Activated CD8-positive, alpha-beta T cell treated with anti-CD3 and anti-CD28 coated beads for 36 hours (primary cell): ENCODE measurements around the gene JHY. TPM values are rescaled to one million over a fixed set of nuclear protein-coding genes. Genes with fewer than 3 reads are reported as not detected.

Experiments
- ATAC-seq: fragments of 200-7000 bp; cut with Tn5 transposase; one replicate; pipeline ENCODE4 v1.10.0; 2021; ENCODE audit warnings: mild to moderate bottlenecking, moderate library complexity
- CTCF ChIA-PET: fragments of 350-600 bp; sonication (Branson Sonifier 250); formaldehyde crosslinking; loops from one replicate; lab custom pipeline; 2021; ENCODE audit warnings: antibody characterized with exemption; lab: Charles Lee
- POLR2A ChIA-PET: fragments of 350-600 bp; sonication (Branson Sonifier 250); formaldehyde crosslinking; loops from one replicate; lab custom pipeline; 2021; ENCODE audit warnings: antibody characterized with exemption; lab: Charles Lee
- DNase-seq: peaks from one replicate; pipeline ENCODE4 v3.0.0-alpha.2; 2020
- H3K27ac Mint-ChIP-seq: one replicate; pipeline ENCODE4 v1.8.0; 2021; ENCODE audit warnings: mild to moderate bottlenecking, mixed read lengths
- H3K27me3 Mint-ChIP-seq: one replicate; pipeline ENCODE4 v1.8.0; 2021; ENCODE audit warnings: mixed read lengths
- H3K36me3 Mint-ChIP-seq: one replicate; pipeline ENCODE4 v1.8.0; 2021; ENCODE audit warnings: low read depth, mixed read lengths
- H3K4me1 Mint-ChIP-seq: one replicate; pipeline ENCODE4 v1.8.0; 2021; ENCODE audit warnings: low read depth, mixed read lengths
- H3K4me3 Mint-ChIP-seq: one replicate; pipeline ENCODE4 v1.8.0; 2021; ENCODE audit warnings: mild to moderate bottlenecking, moderate library complexity, mixed read lengths
- H3K9me3 Mint-ChIP-seq: one replicate; pipeline ENCODE4 v1.8.0; 2021; ENCODE audit warnings: mixed read lengths
- intact Hi-C: fragments of 100-400 bp; cut with micrococcal nuclease; formaldehyde crosslinking; loops from one replicate; pipeline ENCODE4 v1.10.0; 2022
- total RNA-seq, 2 experiments: library from RNA; stranded (reverse); gene quantifications; one replicate each; pipeline ENCODE4 v1.2.3, GENCODE V29; 2021
- TF ChIP-seq, protein P1 (sequence below): fragments of 200-600 bp; IDR thresholded peaks from one replicate; pipeline ENCODE4 v1.8.0; 2022; ENCODE audit warnings: antibody characterized with exemption, mild to moderate bottlenecking

Gene JHY
- total RNA-seq, 2 experiments from 2014 or later, result 1.3 to 1.8 TPM

DNA sequence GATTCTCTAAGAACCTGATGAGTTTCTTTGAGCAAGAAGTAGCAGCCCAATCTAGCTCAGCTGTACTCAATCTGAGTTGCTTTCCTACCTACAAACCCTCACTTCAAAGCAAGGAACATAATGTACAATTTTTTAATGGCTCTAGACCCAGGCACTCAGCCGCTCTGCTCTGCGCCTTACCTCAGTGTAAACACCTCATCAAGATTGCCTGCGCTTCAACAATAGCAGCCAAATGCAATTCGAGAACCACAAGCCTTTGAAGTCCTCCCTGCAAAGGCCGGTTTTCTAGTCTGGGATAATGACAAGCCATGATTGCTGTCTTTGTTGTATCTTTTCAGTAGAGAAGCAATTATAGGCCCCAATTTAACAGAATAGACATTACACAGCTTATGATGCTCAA is 38.0 kb downstream of the JHY start:
- Mint-ChIP-seq H3K27me3 (no peaks in the 10 kb centered on the region), H3K9me3 (no peaks in the 10 kb centered on the region), H3K36me3 (no peaks in the 10 kb centered on the region), H3K4me3 (no peak overlapping the region), H3K4me1 (no peaks in the 10 kb centered on the region), H3K27ac (no peak overlapping the region)
- POLR2A ChIA-PET, result interaction anchor here (0.7 kb wide), 1 partner anchor 124 kb away, joined by 3 read pairs; no protein-coding TSS in a partner anchor
- ATAC-seq (no peak), DNase-seq (no peak)
- CTCF ChIA-PET, result interaction anchor here (1.2 to 2.0 kb wide), 2 partner anchors 100 to 102 kb away, joined by 3 to 4 read pairs; no protein-coding TSS in a partner anchor
- intact Hi-C loops, result no loop called here
- TF ChIP-seq, protein P1, sequence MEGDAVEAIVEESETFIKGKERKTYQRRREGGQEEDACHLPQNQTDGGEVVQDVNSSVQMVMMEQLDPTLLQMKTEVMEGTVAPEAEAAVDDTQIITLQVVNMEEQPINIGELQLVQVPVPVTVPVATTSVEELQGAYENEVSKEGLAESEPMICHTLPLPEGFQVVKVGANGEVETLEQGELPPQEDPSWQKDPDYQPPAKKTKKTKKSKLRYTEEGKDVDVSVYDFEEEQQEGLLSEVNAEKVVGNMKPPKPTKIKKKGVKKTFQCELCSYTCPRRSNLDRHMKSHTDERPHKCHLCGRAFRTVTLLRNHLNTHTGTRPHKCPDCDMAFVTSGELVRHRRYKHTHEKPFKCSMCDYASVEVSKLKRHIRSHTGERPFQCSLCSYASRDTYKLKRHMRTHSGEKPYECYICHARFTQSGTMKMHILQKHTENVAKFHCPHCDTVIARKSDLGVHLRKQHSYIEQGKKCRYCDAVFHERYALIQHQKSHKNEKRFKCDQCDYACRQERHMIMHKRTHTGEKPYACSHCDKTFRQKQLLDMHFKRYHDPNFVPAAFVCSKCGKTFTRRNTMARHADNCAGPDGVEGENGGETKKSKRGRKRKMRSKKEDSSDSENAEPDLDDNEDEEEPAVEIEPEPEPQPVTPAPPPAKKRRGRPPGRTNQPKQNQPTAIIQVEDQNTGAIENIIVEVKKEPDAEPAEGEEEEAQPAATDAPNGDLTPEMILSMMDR, result no peak

DNA sequence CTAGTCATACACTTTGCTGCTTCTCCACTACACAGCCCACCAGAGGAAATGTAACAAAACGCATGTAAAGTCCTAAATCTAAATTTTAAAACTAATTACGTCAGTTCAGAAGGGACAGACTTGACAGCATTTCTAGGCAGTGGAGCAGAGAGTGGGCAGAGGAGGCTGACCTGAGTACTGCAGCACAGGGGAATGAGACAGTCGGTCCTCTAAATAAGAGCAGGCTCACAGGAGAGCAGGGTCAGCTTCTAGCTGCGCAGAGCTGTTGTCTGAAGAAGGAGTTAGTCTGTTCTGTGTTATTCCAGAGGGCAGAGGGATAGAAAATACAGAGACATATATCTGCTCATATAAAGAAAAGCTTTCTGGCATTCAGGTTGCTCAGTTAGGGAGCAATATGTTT is 40.3 kb downstream of the JHY start:
- intact Hi-C loops, result no loop called here
- no peak for DNase-seq
- ATAC-seq, result no peak
- no peaks in the 10 kb centered on the region for H3K27me3 Mint-ChIP-seq
- CTCF ChIA-PET, result interaction anchor here (0.7 kb wide), 1 partner anchor 100 kb away, joined by 3 read pairs; no protein-coding TSS in a partner anchor
- no peak overlapping the region for H3K27ac Mint-ChIP-seq
- no peaks in the 10 kb centered on the region for H3K36me3 Mint-ChIP-seq
- H3K4me3 Mint-ChIP-seq, result no peak overlapping the region
- TF ChIP-seq, protein P1, result no peak
- H3K4me1 Mint-ChIP-seq, result no peaks in the 10 kb centered on the region
- H3K9me3 Mint-ChIP-seq, result no peaks in the 10 kb centered on the region
- POLR2A ChIA-PET, result no interaction called here

DNA sequence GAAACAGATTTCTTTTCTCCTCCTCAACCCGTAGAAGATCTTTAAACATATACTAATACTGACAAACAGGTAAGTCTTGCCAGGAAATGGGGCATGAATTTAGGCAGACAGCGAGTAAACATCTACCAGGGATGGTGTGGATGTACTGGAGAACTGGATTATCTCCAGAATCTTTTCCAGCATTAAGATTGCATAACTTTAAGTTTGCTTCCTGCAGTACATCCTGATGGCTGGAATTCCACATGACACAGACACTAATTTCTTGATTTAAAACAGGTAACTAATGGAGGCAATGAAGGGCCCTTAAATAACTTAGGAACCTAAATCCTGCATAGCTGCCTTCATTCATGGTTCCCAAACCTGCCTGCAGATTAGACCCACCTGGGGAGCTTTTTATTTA is 40.7 kb downstream of the JHY start:
- H3K9me3 Mint-ChIP-seq, result no peaks in the 10 kb centered on the region
- TF ChIP-seq, protein P1, result no peak

DNA sequence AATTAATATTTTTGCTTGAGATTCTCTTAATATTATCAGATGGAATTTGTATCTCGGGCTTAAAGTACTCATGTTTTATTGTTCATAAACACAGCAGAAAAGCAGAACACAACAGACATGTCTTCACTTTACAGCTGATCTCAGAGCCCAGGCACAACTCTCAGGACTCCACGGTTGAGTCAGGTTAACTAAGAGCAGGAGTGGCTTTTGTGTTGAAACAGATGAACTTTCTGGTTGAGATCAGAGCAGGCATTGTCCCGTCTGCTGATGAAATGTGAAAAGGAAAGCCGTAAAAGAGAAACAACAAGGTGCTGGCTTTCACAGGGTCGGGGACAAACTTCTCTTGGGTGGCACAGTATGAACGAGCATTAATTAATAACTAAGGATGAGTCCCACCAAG is 49.0 kb downstream of the JHY start:
- Mint-ChIP-seq H3K36me3 (peaks cover 2% of the 10 kb centered on the region), H3K4me1 (no peaks in the 10 kb centered on the region), H3K4me3 (no peak overlapping the region), H3K27me3 (no peaks in the 10 kb centered on the region), H3K9me3 (no peaks in the 10 kb centered on the region), H3K27ac (no peak overlapping the region)
- TF ChIP-seq, protein P1, result no peak
- intact Hi-C loops, result no loop called here
- DNase-seq, result no peak
- ATAC-seq, result no peak
- CTCF ChIA-PET, result interaction anchor here (1.0 kb wide), 1 partner anchor 89 kb away, joined by 4 read pairs; no protein-coding TSS in a partner anchor
- POLR2A ChIA-PET, result no interaction called here

More for the DNA sequence above, 40.7 kb downstream of the JHY start:
- no peaks in the 10 kb centered on the region for H3K4me1 Mint-ChIP-seq
- H3K27ac Mint-ChIP-seq, result no peak overlapping the region
- intact Hi-C loops, result no loop called here
- DNase-seq, result no peak
- no peak for ATAC-seq
- ChIA-PET POLR2A (no interaction called here), CTCF (interaction anchor here (0.7 to 1.6 kb wide), 2 partner anchors 97 to 99 kb away, joined by 3 to 5 read pairs; no protein-coding TSS in a partner anchor)
- no peak overlapping the region for H3K4me3 Mint-ChIP-seq
- no peaks in the 10 kb centered on the region for H3K27me3 Mint-ChIP-seq
- H3K36me3 Mint-ChIP-seq, result no peaks in the 10 kb centered on the region

DNA sequence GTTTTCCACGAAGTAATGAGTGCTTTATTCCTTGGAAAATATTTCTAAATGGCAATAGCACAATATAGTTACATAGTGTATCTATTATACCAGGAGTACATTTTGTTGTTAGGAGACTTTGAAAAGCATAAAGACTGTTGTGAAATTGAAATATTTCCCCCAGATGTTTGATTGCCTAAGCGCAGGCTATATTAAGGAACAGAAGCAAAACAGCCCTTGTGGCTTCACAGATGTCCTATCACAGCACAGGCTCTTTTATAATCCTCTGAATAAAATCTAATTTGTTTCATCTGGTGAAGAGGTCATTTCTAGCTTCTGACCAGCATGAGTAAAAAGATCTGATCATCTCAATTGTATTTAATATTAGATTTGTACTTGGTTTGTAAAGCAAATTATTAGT is 50.9 kb downstream of the JHY start:
- no peak for DNase-seq
- TF ChIP-seq, protein P1, result no peak
- Mint-ChIP-seq H3K4me1 (no peaks in the 10 kb centered on the region), H3K9me3 (no peaks in the 10 kb centered on the region), H3K4me3 (no peak overlapping the region), H3K36me3 (peaks cover 2% of the 10 kb centered on the region), H3K27me3 (no peaks in the 10 kb centered on the region), H3K27ac (no peak overlapping the region)
- ChIA-PET POLR2A (interaction anchor here (0.9 kb wide), 1 partner anchor 16 kb away, joined by 3 read pairs; no protein-coding TSS in a partner anchor), CTCF (interaction anchor here (1.2 to 2.4 kb wide), 6 partner anchors 17 to 353 kb away, joined by 3 to 12 read pairs (median 4); no protein-coding TSS in a partner anchor)
- intact Hi-C loops, result no loop called here
- ATAC-seq, result no peak
